CD4-positive, CD25-positive, alpha-beta regulatory T cell (primary cell): ENCODE data around the gene GPX2. TPM values are rescaled to one million over a fixed set of nuclear protein-coding genes. Genes with fewer than 3 reads are reported as not detected.
"Not testable (repeated sequence)": the region's sequence is repeated elsewhere in the genome, so short reads cannot be mapped to it uniquely, and the experiment has no call there.

Experiments used
- ATAC-seq, 2 donors: fragments of 150-1000 bp; cut with Tn5 transposase; one replicate each; pipeline ENCODE4 v1.10.0; 2021; ENCODE audit warnings: low read depth in 2 of 2, moderate number of reproducible peaks in 2 of 2, moderate library complexity in 1 of 2
- DNase-seq, 3 donors: peaks; one replicate each; pipeline versions ENCODE4 v3.0.0 to v3.0.0-alpha.2; 2012 to 2022; ENCODE audit warnings: mixed read lengths in 1 of 3
- H3K27ac ChIP-seq: one replicate; pipeline ENCODE4 v1.7.0; 2013; ENCODE audit warnings: mild to moderate bottlenecking, low read length; ENCODE audit not compliant: insufficient read depth, poor library complexity, severe bottlenecking
- H3K27me3 ChIP-seq: one replicate; pipeline ENCODE4 v1.7.0; 2013; ENCODE audit warnings: low read length; ENCODE audit not compliant: control insufficient read depth, insufficient read depth
- H3K36me3 ChIP-seq: one replicate; pipeline ENCODE4 v1.7.0; 2013; ENCODE audit warnings: mild to moderate bottlenecking, low read length, moderate library complexity; ENCODE audit not compliant: control insufficient read depth, insufficient read depth
- H3K4me1 ChIP-seq: 2 replicates; pipeline ENCODE4 v1.7.0; 2013; ENCODE audit warnings: mild to moderate bottlenecking, low read length; ENCODE audit not compliant: insufficient read depth, control insufficient read depth, poor library complexity, severe bottlenecking
- H3K4me3 ChIP-seq: one replicate; pipeline ENCODE4 v1.7.0; 2013; ENCODE audit warnings: low read depth, mild to moderate bottlenecking, low read length, moderate library complexity
- H3K9me3 ChIP-seq, 2 experiments: 1 replicate in 1 of 2; 2 replicates in 1 of 2; pipeline ENCODE4 v1.7.0; 2013; ENCODE audit warnings: low read length in 2 of 2, mild to moderate bottlenecking in 1 of 2, moderate library complexity in 1 of 2; ENCODE audit not compliant: control insufficient read depth in 2 of 2
- H3K27ac Mint-ChIP-seq, 3 donors: one replicate each; pipeline ENCODE4 v1.8.0; 2020 to 2022; ENCODE audit warnings: mild to moderate bottlenecking in 3 of 3, mixed read lengths in 3 of 3, moderate library complexity in 2 of 3
- H3K27me3 Mint-ChIP-seq: one replicate; pipeline ENCODE4 v1.8.0; 2022; ENCODE audit warnings: mild to moderate bottlenecking, mixed read lengths
- H3K36me3 Mint-ChIP-seq: one replicate; pipeline ENCODE4 v1.8.0; 2020; ENCODE audit warnings: mixed read lengths
- H3K4me1 Mint-ChIP-seq, 4 donors: one replicate each; pipeline ENCODE4 v1.8.0; 2020 to 2022; ENCODE audit warnings: mixed read lengths in 4 of 4, mild to moderate bottlenecking in 1 of 4
- H3K4me3 Mint-ChIP-seq, 4 donors: one replicate each; pipeline ENCODE4 v1.8.0; 2020 to 2022; ENCODE audit warnings: mild to moderate bottlenecking in 4 of 4, mixed read lengths in 4 of 4, moderate library complexity in 3 of 4
- H3K9me3 Mint-ChIP-seq, 7 donors: one replicate each; pipeline ENCODE4 v1.8.0; 2020 to 2022; ENCODE audit warnings: mixed read lengths in 7 of 7, mild to moderate bottlenecking in 3 of 7, moderate library complexity in 2 of 7
- polyA plus RNA-seq, 4 donors: library from polyadenylated mRNA; unstranded; fragments of 300-500 nt; fragmentation: Illumina TruSeq; gene quantifications; one replicate each; pipeline ENCODE4 v1.2.3, GENCODE V29; 2021
- total RNA-seq: library from RNA; stranded (reverse); gene quantifications from one replicate; pipeline ENCODE4 v1.2.3, GENCODE V29; 2022

The GPX2 gene
- total and polyA plus RNA-seq, 5 donors from 2014 or later: 0.54 to 0.94 TPM; not detected in 3

- Mint-ChIP-seq H3K9me3 (no peaks in the 10 kb centered on the region), H3K36me3 (peaks cover 32% of the 10 kb centered on the region)
- H3K4me1 ChIP-seq: peaks cover 53% of the 10 kb centered on the region
Measured at GRCh38 chr14:64918216-64918615, 24.3 kb downstream of the GPX2 start.

GRCh38 chr14:64915797-64916196 is 26.7 kb downstream of the GPX2 start:
- peak overlapping the region; percentile 99 for H3K4me3 ChIP-seq
- H3K4me1 ChIP-seq: peaks cover 43% of the 10 kb centered on the region
- no peaks in the 10 kb centered on the region for H3K9me3 ChIP-seq
- Mint-ChIP-seq H3K27me3 (peaks cover 16% of the 10 kb centered on the region), H3K9me3 (no peaks in the 10 kb centered on the region), H3K4me1 (peaks cover 43 to 76% (median 63%) of the 10 kb centered on the region in 4 donors), H3K27ac (peak overlapping the region; percentile 96 to 98 (median 97)), H3K4me3 (peak overlapping the region; percentile 91 to 96 (median 94)), H3K36me3 (peaks cover 23% of the 10 kb centered on the region)
- H3K27ac ChIP-seq: peak overlapping the region; percentile 99
- no peak for ATAC-seq
- no peaks in the 10 kb centered on the region for H3K27me3 ChIP-seq
- H3K36me3 ChIP-seq: peaks cover 7% of the 10 kb centered on the region
- no peak for DNase-seq

More at GRCh38 chr14:64918216-64918615, 24.3 kb downstream of the GPX2 start:
- Mint-ChIP-seq H3K4me3 (peak overlapping the region; percentile 16 to 91 (median 44)), H3K27ac (peak overlapping the region in 1 of 3 donors; percentile 8), H3K4me1 (peaks cover 49 to 86% (median 76%) of the 10 kb centered on the region in 4 donors), H3K27me3 (peaks cover 16% of the 10 kb centered on the region)
- Histone ChIP-seq H3K27me3 (no peaks in the 10 kb centered on the region), H3K27ac (no peak overlapping the region), H3K36me3 (peaks cover 10% of the 10 kb centered on the region), H3K9me3 (no peaks in the 10 kb centered on the region), H3K4me3 (peak overlapping the region; percentile 9)
- ATAC-seq (no peak), DNase-seq (no peak)

GRCh38 chr14:64915029-64915424 is 27.5 kb downstream of the GPX2 start:
- peaks cover 16% of the 10 kb centered on the region for H3K27me3 Mint-ChIP-seq
- Histone ChIP-seq H3K27me3 (no peaks in the 10 kb centered on the region), H3K36me3 (peaks cover 4% of the 10 kb centered on the region), H3K9me3 (no peaks in the 10 kb centered on the region), H3K4me1 (peaks cover 43% of the 10 kb centered on the region), H3K27ac (peak overlapping the region; percentile 99), H3K4me3 (peak overlapping the region; percentile 99)
- peaks cover 16% of the 10 kb centered on the region for H3K36me3 Mint-ChIP-seq
- peak overlapping the region; percentile 91 to 96 (median 94) for H3K4me3 Mint-ChIP-seq
- H3K27ac Mint-ChIP-seq: peak overlapping the region; percentile 96 to 98 (median 97)
- DNase-seq (no peak), ATAC-seq (peak in 1 of 2 donors; percentile 1)
- no peaks in the 10 kb centered on the region for H3K9me3 Mint-ChIP-seq
- peaks cover 35 to 68% (median 56%) of the 10 kb centered on the region in 4 donors for H3K4me1 Mint-ChIP-seq

GRCh38 chr14:64914237-64915028 is 28.1 kb downstream of the GPX2 start, which contains the start of gene CHURC1:
Gene CHURC1 (plus strand): TSS chr14:64914455. CDS start chr14:64914496, 41 bp downstream.
- Histone ChIP-seq H3K27me3 (peaks cover 2% of the 10 kb centered on the region), H3K4me3 (peak within 1 kb of the TSS; percentile 99), H3K36me3 (peaks cover 4% of the 10 kb centered on the region), H3K9me3 (no peaks in the 10 kb centered on the region), H3K4me1 (peaks cover 43% of the 10 kb centered on the region), H3K27ac (peak within 1 kb of the TSS; percentile 99)
- peaks cover 33 to 63% (median 50%) of the 10 kb centered on the region in 4 donors for H3K4me1 Mint-ChIP-seq
- ATAC-seq (peak; percentile 96 to 98), DNase-seq (peak; percentile 93 to 98 (median 97))
- no peaks in the 10 kb centered on the region for H3K9me3 Mint-ChIP-seq
- H3K27me3 Mint-ChIP-seq: peaks cover 16% of the 10 kb centered on the region
- peak within 1 kb of the TSS; percentile 91 to 96 (median 94) for H3K4me3 Mint-ChIP-seq
- H3K36me3 Mint-ChIP-seq: peaks cover 15% of the 10 kb centered on the region
- peak within 1 kb of the TSS; percentile 96 to 98 (median 97) for H3K27ac Mint-ChIP-seq

- Mint-ChIP-seq H3K27ac (peak overlapping the region; percentile 96 to 98 (median 97)), H3K27me3 (peaks cover 19% of the 10 kb centered on the region), H3K4me3 (peak overlapping the region; percentile 91 to 96 (median 94)), H3K4me1 (peaks cover 33 to 55% (median 44%) of the 10 kb centered on the region in 4 donors), H3K36me3 (peaks cover 12% of the 10 kb centered on the region)
- not testable (repeated sequence) for ATAC-seq, H3K36me3 ChIP-seq, H3K27me3 ChIP-seq, H3K9me3 ChIP-seq, H3K9me3 Mint-ChIP-seq, DNase-seq
- Histone ChIP-seq H3K4me1 (peaks cover 36% of the 10 kb centered on the region), H3K4me3 (peak overlapping the region; percentile 99), H3K27ac (peak overlapping the region; percentile 99)
Measured at GRCh38 chr14:64913477-64913876, 29.1 kb downstream of the GPX2 start.

GRCh38 chr14:64912261-64912660 is 30.3 kb downstream of the GPX2 start:
- Histone ChIP-seq H3K4me3 (no peak overlapping the region), H3K27ac (no peak overlapping the region), H3K27me3 (peaks cover 3% of the 10 kb centered on the region), H3K9me3 (no peaks in the 10 kb centered on the region), H3K4me1 (peaks cover 26% of the 10 kb centered on the region), H3K36me3 (no peaks in the 10 kb centered on the region)
- DNase-seq (peak in 1 of 3 donors; percentile 12), ATAC-seq (no peak)
- no peaks in the 10 kb centered on the region for H3K9me3 Mint-ChIP-seq
- H3K4me1 Mint-ChIP-seq: peaks cover 23 to 44% (median 33%) of the 10 kb centered on the region in 4 donors
- H3K4me3 Mint-ChIP-seq: peak overlapping the region in 2 of 4 donors; percentile 67 to 91
- no peak overlapping the region for H3K27ac Mint-ChIP-seq
- peaks cover 7% of the 10 kb centered on the region for H3K36me3 Mint-ChIP-seq
- H3K27me3 Mint-ChIP-seq: peaks cover 26% of the 10 kb centered on the region

GRCh38 chr14:64910847-64911495 is 31.6 kb downstream of the GPX2 start:
- Mint-ChIP-seq H3K27me3 (peaks cover 32% of the 10 kb centered on the region), H3K4me1 (peaks cover 17 to 33% (median 27%) of the 10 kb centered on the region in 4 donors), H3K36me3 (peaks cover 4% of the 10 kb centered on the region), H3K4me3 (no peak overlapping the region), H3K27ac (no peak overlapping the region), H3K9me3 (peaks cover 0 to 2% (median 0%) of the 10 kb centered on the region in 7 donors)
- no peak overlapping the region for H3K27ac ChIP-seq
- H3K4me3 ChIP-seq: no peak overlapping the region
- H3K27me3 ChIP-seq: peaks cover 3% of the 10 kb centered on the region
- no peak for DNase-seq
- H3K9me3 ChIP-seq: no peaks in the 10 kb centered on the region
- ATAC-seq: no peak
- H3K36me3 ChIP-seq: no peaks in the 10 kb centered on the region
- H3K4me1 ChIP-seq: peaks cover 16% of the 10 kb centered on the region
